SK-N-SH treated with all-trans-retinoic acid at 6 μM for 48 hours (cell line): Measurements from ENCODE around the gene SH3PXD2B.

ENCODE experiments used
- ATAC-seq: fragments of 200-7000 bp; cut with Tn5 transposase; 3 replicates; pipeline ENCODE4 v1.9.1; 2020; ENCODE audit warnings: mild to moderate bottlenecking, moderate library complexity
- ARNTL ChIP-seq: fragments of 450-650 bp; formaldehyde crosslinking; IDR thresholded peaks from 2 replicates; pipeline ENCODE4 v1.5.0; 2020; ENCODE audit warnings: low read depth, mild to moderate bottlenecking, moderate library complexity, borderline replicate concordance
- BACH2 ChIP-seq: fragments of 250-450 bp; sonication (Bioruptor Pico); IDR thresholded peaks from 2 replicates; pipeline ENCODE4 v1.9.0; 2021; ENCODE audit warnings: mild to moderate bottlenecking, borderline replicate concordance
- CSDC2 ChIP-seq: fragments of 250-450 bp; sonication (Bioruptor Pico); IDR thresholded peaks from 2 replicates; pipeline ENCODE4 v1.5.0; 2020; ENCODE audit warnings: mild to moderate bottlenecking, moderate library complexity
- ESRRG ChIP-seq: fragments of 250-450 bp; sonication (Bioruptor Pico); IDR thresholded peaks from 2 replicates; pipeline ENCODE4 v1.6.1; 2021; ENCODE audit warnings: mild to moderate bottlenecking
- GLIS3 ChIP-seq: fragments of 250-450 bp; sonication (Bioruptor Pico); IDR thresholded peaks from 2 replicates; pipeline ENCODE4 v1.5.0; 2020; ENCODE audit warnings: mild to moderate bottlenecking, moderate library complexity
- ISL1 ChIP-seq: fragments of 250-450 bp; sonication (Bioruptor Pico); IDR thresholded peaks from 2 replicates; pipeline ENCODE4 v2.1.2; 2022; ENCODE audit warnings: mild to moderate bottlenecking, moderate library complexity
- OSR1 ChIP-seq: fragments of 250-450 bp; sonication (Bioruptor Pico); IDR thresholded peaks from 2 replicates; pipeline ENCODE4 v1.8.0; 2022; ENCODE audit warnings: moderate library complexity, mild to moderate bottlenecking, inconsistent platforms
- PPARA ChIP-seq: fragments of 250-450 bp; sonication (Bioruptor Pico); IDR thresholded peaks from 2 replicates; pipeline ENCODE4 v1.5.0; 2020; ENCODE audit warnings: mild to moderate bottlenecking, borderline replicate concordance
- RARB ChIP-seq: fragments of 250-450 bp; sonication (Bioruptor Pico); IDR thresholded peaks from 2 replicates; pipeline ENCODE4 v1.8.0; 2021; ENCODE audit warnings: mild to moderate bottlenecking, moderate library complexity
- SNAI2 ChIP-seq: fragments of 250-450 bp; sonication (Bioruptor Pico); IDR thresholded peaks from 2 replicates; pipeline ENCODE4 v1.5.0; 2020; ENCODE audit warnings: mild to moderate bottlenecking, moderate library complexity
- TCF4 ChIP-seq: fragments of 250-450 bp; sonication (Bioruptor Pico); IDR thresholded peaks from 2 replicates; pipeline ENCODE4 v1.8.0; 2021; ENCODE audit warnings: mild to moderate bottlenecking, moderate library complexity, borderline replicate concordance
- TOX ChIP-seq: fragments of 250-450 bp; sonication (Bioruptor Pico); IDR thresholded peaks from 2 replicates; pipeline ENCODE4 v1.8.0; 2021; ENCODE audit warnings: mild to moderate bottlenecking, moderate library complexity, borderline replicate concordance
- ZC3H10 ChIP-seq: fragments of 250-450 bp; sonication (Bioruptor Pico); IDR thresholded peaks from 2 replicates; pipeline ENCODE4 v1.5.1; 2021; ENCODE audit warnings: mild to moderate bottlenecking, moderate library complexity
- ZFP3 ChIP-seq: fragments of 250-450 bp; sonication (Bioruptor Pico); IDR thresholded peaks from 2 replicates; pipeline ENCODE4 v1.5.0; 2020; ENCODE audit warnings: mild to moderate bottlenecking, moderate library complexity
- ZFP30 ChIP-seq: fragments of 450-650 bp; formaldehyde crosslinking; IDR thresholded peaks from 2 replicates; pipeline ENCODE4 v1.5.0; 2022; ENCODE audit warnings: mild to moderate bottlenecking, moderate library complexity
- ZNF565 ChIP-seq: fragments of 450-650 bp; formaldehyde crosslinking; conservative IDR thresholded peaks from 2 replicates; pipeline ENCODE4 v1.5.0; 2020; ENCODE audit warnings: low read depth, mild to moderate bottlenecking, moderate library complexity
- ZNF70 ChIP-seq: fragments of 450-650 bp; formaldehyde crosslinking; IDR thresholded peaks from 2 replicates; pipeline ENCODE4 v1.5.0; 2020; ENCODE audit warnings: mild to moderate bottlenecking, moderate library complexity
- ZNF8 ChIP-seq: fragments of 450-650 bp; formaldehyde crosslinking; IDR thresholded peaks from 2 replicates; pipeline ENCODE4 v1.5.0; 2020; ENCODE audit warnings: mild to moderate bottlenecking, moderate library complexity
- TF ChIP-seq, protein P1 (sequence below): fragments of 250-450 bp; sonication (Bioruptor Pico); IDR thresholded peaks from 2 replicates; pipeline ENCODE4 v1.5.0; 2020; ENCODE audit warnings: mild to moderate bottlenecking, moderate library complexity
- TF ChIP-seq, protein P2 (sequence below): fragments of 250-450 bp; sonication (Bioruptor Pico); IDR thresholded peaks from 2 replicates; pipeline ENCODE4 v1.5.1; 2021; ENCODE audit warnings: mild to moderate bottlenecking, moderate library complexity
- TF ChIP-seq, protein P3 (sequence below): fragments of 250-450 bp; sonication (Bioruptor Pico); IDR thresholded peaks from 2 replicates; pipeline ENCODE4 v1.8.0; 2020; ENCODE audit warnings: mild to moderate bottlenecking, moderate library complexity, borderline replicate concordance
- TF ChIP-seq, protein P4 (sequence below): fragments of 250-450 bp; sonication (Bioruptor Pico); IDR thresholded peaks from 2 replicates; pipeline ENCODE4 v1.5.1; 2020; ENCODE audit warnings: low read depth, mild to moderate bottlenecking, moderate library complexity
- TF ChIP-seq, protein P5 (sequence below): fragments of 250-450 bp; sonication (Bioruptor Pico); IDR thresholded peaks from 2 replicates; pipeline ENCODE4 v1.8.0; 2021; ENCODE audit warnings: low read depth, mild to moderate bottlenecking, moderate library complexity, borderline replicate concordance

SH3PXD2B gene

DNA sequence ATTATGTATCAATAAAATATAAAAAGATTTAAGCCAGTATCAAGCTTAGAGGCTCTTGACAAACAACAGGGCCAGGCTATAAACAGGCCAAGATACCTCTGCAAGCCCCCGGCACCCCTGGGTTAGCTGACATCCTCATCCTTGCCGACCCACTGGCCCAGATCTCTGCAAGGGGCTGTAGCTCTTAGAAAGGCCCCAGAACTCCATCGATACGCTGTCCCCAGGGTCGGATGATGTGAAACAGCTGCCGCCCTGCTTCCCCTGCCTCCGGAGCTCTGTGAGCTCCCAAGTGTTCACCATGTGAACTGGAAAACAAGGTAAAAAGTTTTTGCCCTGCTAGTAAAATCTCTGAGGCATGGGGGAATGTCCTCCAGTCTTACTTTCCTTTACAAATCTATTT is 20.1 kb downstream of the SH3PXD2B start:
- ATAC-seq: no peak
- TF ChIP-seq, protein P1, sequence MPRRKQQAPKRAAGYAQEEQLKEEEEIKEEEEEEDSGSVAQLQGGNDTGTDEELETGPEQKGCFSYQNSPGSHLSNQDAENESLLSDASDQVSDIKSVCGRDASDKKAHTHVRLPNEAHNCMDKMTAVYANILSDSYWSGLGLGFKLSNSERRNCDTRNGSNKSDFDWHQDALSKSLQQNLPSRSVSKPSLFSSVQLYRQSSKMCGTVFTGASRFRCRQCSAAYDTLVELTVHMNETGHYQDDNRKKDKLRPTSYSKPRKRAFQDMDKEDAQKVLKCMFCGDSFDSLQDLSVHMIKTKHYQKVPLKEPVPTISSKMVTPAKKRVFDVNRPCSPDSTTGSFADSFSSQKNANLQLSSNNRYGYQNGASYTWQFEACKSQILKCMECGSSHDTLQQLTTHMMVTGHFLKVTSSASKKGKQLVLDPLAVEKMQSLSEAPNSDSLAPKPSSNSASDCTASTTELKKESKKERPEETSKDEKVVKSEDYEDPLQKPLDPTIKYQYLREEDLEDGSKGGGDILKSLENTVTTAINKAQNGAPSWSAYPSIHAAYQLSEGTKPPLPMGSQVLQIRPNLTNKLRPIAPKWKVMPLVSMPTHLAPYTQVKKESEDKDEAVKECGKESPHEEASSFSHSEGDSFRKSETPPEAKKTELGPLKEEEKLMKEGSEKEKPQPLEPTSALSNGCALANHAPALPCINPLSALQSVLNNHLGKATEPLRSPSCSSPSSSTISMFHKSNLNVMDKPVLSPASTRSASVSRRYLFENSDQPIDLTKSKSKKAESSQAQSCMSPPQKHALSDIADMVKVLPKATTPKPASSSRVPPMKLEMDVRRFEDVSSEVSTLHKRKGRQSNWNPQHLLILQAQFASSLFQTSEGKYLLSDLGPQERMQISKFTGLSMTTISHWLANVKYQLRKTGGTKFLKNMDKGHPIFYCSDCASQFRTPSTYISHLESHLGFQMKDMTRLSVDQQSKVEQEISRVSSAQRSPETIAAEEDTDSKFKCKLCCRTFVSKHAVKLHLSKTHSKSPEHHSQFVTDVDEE: no peak
- TF ChIP-seq, protein P2, sequence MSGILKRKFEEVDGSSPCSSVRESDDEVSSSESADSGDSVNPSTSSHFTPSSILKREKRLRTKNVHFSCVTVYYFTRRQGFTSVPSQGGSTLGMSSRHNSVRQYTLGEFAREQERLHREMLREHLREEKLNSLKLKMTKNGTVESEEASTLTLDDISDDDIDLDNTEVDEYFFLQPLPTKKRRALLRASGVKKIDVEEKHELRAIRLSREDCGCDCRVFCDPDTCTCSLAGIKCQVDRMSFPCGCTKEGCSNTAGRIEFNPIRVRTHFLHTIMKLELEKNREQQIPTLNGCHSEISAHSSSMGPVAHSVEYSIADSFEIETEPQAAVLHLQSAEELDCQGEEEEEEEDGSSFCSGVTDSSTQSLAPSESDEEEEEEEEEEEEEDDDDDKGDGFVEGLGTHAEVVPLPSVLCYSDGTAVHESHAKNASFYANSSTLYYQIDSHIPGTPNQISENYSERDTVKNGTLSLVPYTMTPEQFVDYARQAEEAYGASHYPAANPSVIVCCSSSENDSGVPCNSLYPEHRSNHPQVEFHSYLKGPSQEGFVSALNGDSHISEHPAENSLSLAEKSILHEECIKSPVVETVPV (CRISPR knock-in tag): no peak
- TF ChIP-seq TCF4 (CRISPR knock-in tag) (no peak), SNAI2 (CRISPR knock-in tag) (no peak), CSDC2 (CRISPR knock-in tag) (no peak), GLIS3 (CRISPR knock-in tag) (no peak), ISL1 (CRISPR knock-in tag) (no peak)
- TF ChIP-seq, protein P3, sequence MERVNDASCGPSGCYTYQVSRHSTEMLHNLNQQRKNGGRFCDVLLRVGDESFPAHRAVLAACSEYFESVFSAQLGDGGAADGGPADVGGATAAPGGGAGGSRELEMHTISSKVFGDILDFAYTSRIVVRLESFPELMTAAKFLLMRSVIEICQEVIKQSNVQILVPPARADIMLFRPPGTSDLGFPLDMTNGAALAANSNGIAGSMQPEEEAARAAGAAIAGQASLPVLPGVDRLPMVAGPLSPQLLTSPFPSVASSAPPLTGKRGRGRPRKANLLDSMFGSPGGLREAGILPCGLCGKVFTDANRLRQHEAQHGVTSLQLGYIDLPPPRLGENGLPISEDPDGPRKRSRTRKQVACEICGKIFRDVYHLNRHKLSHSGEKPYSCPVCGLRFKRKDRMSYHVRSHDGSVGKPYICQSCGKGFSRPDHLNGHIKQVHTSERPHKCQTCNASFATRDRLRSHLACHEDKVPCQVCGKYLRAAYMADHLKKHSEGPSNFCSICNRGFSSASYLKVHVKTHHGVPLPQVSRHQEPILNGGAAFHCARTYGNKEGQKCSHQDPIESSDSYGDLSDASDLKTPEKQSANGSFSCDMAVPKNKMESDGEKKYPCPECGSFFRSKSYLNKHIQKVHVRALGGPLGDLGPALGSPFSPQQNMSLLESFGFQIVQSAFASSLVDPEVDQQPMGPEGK: no peak

DNA sequence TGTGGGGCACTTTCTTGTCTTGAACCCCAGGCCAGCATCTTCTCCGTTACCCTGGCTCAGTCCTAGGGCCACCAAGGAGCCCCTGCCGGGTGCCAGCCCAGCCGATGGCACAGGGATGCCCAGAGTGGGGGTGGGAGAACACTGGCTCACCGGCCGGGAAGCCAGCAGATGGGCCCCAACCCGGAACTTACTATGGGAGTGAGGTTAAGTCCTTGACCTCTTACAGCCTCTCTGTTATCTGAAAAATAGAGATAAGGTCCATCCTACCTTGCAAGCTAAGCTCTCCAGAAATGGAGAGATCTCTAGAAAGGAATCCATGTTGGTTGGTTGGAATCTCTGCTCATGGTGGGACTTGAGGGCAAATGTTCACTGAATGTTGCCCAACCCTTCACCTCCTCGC is 20.8 kb downstream of the SH3PXD2B start:
- no peak for ATAC-seq
- TF ChIP-seq, protein P4, sequence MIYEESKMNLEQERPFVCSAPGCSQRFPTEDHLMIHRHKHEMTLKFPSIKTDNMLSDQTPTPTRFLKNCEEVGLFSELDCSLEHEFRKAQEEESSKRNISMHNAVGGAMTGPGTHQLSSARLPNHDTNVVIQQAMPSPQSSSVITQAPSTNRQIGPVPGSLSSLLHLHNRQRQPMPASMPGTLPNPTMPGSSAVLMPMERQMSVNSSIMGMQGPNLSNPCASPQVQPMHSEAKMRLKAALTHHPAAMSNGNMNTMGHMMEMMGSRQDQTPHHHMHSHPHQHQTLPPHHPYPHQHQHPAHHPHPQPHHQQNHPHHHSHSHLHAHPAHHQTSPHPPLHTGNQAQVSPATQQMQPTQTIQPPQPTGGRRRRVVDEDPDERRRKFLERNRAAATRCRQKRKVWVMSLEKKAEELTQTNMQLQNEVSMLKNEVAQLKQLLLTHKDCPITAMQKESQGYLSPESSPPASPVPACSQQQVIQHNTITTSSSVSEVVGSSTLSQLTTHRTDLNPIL (CRISPR knock-in tag): no peak
- TF ChIP-seq OSR1 (no peak), ZFP3 (CRISPR knock-in tag) (no peak), TCF4 (CRISPR knock-in tag) (no peak), ZNF70 (no peak), ZC3H10 (CRISPR knock-in tag) (no peak), PPARA (CRISPR knock-in tag) (no peak), GLIS3 (CRISPR knock-in tag) (no peak), TOX (CRISPR knock-in tag) (no peak)
- TF ChIP-seq, protein P5, sequence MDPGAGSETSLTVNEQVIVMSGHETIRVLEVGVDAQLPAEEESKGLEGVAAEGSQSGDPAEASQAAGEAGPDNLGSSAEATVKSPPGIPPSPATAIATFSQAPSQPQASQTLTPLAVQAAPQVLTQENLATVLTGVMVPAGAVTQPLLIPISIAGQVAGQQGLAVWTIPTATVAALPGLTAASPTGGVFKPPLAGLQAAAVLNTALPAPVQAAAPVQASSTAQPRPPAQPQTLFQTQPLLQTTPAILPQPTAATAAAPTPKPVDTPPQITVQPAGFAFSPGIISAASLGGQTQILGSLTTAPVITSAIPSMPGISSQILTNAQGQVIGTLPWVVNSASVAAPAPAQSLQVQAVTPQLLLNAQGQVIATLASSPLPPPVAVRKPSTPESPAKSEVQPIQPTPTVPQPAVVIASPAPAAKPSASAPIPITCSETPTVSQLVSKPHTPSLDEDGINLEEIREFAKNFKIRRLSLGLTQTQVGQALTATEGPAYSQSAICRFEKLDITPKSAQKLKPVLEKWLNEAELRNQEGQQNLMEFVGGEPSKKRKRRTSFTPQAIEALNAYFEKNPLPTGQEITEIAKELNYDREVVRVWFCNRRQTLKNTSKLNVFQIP (CRISPR knock-in tag): no peak
- TF ChIP-seq, protein P3: no peak

DNA sequence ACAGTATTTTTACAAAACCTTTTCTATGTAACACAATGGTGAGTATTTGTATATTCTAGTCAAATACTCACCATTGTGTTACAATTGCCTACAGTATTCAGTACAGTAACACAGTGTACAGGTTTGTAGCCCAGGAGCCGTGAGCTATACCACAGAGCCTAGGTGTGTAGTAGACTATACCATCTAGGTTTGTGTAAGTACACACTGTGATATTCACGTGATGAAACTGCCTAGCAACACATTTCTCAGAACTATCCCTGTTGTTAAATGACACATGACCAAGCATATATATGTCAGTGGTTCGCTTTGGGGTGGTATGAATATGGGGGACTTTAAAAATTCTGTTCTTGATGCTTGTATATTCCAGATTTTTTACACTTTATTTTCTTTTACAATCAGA is 21.3 kb downstream of the SH3PXD2B start:
- no peak for ATAC-seq
- no peak for TF ChIP-seq ZNF70
- no peak for TF ChIP-seq ARNTL (CRISPR knock-in tag)
- TF ChIP-seq ESRRG: no peak
- no peak for TF ChIP-seq ZFP30 (CRISPR knock-in tag)
- no peak for TF ChIP-seq CSDC2 (CRISPR knock-in tag)
- TF ChIP-seq, protein P3: no peak
- TF ChIP-seq, protein P5 (CRISPR knock-in tag): no peak
- no peak for TF ChIP-seq BACH2
- TF ChIP-seq SNAI2 (CRISPR knock-in tag): no peak
- TF ChIP-seq OSR1: no peak
- TF ChIP-seq ISL1 (CRISPR knock-in tag): no peak
- TF ChIP-seq ZNF565 (CRISPR knock-in tag): no peak
- no peak for TF ChIP-seq ZNF8 (CRISPR knock-in tag)
- no peak for TF ChIP-seq GLIS3 (CRISPR knock-in tag)
- TF ChIP-seq RARB (CRISPR knock-in tag): no peak
